ENCODE measurements around the gene CROCC2.

Gene CROCC2

DNA sequence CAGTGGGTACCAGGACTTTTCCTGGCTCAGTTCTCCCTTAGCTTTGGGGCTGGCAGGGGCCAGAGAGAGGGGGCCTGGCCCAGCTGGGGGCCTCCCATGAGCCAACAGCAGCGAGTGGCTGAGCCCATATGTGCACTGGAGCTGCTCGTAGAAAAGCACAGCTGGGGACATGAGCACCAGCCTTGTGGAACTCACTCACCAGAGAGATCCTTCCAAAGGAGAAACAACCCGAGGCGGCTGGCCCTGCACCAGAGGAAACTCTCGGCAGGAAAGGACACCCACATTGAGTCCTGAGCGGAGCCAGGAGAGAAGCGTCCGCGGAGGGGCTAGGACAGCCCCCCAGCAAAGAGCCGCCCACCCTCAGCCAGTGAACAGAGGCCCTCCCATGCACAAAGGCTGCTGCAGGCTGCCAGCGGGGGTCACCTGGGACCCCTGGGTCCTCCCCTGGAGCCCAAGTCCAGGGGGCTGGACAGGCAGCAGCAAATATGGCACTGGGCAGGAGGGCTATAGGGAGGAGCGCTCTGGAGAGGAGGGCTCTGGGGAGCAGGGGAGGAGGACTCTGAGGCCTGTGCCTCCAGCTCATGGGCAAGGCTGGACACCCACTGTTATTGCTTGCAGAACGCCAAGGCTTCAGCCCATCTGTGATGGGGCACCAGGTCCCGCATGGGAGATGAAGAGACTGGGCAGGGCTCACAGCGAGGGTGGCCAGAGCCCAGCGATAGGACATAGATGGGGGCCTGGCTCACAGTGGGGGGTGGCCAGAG is 50.2 kb downstream of the CROCC2 start:
- DNase-seq (ENCODE audit: low read depth) = no peak

- no peak for DNase-seq (ENCODE audit: low read depth)
Observed at GRCh38 chr2:240956935-240957655, 51.0 kb downstream of the CROCC2 start.

- DNase-seq (ENCODE audit: low read depth) = no peak
Observed at GRCh38 chr2:240957656-240958365, 51.7 kb downstream of the CROCC2 start.

DNA sequence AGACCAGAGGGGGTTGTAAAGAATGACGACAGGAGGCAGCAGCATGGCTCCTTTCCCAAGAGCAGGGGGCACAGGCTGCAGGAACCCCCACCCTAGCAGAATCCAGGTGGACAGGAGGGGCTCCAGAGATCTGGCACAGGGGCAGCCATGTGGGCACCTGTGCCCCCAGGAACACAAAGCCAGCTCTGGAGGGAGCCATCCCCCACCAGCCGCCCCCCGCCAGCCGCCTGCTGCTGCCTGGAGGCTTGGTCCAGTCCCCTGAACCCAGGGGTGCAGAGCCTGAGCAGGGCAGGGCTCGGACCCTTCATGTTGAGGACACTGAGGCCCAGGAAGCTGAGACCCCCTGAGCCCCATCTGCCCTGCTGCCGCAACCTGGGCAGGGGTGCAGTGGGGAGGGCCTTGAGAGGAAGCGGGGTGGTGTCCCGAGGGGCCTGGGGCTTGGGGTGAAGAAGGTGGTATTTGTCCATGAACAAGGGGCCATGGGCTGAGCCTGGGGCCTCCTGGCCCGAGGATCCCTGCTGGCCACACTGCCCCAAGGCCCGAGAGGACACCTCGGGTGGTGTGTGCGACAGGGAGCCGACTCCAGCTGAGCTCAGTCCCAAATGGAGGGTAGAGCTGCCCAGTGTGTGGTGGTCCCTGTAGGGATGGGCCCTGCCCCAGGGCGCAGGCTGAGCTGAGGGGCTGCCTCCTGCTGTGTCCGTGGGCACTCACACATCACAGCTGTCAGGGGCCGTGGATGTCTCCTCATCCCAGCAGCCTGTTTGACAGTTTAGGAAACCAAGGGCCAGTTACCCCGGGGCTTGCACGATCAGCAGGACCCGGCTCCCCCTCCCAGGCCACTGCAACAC is 52.5 kb downstream of the CROCC2 start:
- DNase-seq (ENCODE audit: low read depth) = no peak

DNA sequence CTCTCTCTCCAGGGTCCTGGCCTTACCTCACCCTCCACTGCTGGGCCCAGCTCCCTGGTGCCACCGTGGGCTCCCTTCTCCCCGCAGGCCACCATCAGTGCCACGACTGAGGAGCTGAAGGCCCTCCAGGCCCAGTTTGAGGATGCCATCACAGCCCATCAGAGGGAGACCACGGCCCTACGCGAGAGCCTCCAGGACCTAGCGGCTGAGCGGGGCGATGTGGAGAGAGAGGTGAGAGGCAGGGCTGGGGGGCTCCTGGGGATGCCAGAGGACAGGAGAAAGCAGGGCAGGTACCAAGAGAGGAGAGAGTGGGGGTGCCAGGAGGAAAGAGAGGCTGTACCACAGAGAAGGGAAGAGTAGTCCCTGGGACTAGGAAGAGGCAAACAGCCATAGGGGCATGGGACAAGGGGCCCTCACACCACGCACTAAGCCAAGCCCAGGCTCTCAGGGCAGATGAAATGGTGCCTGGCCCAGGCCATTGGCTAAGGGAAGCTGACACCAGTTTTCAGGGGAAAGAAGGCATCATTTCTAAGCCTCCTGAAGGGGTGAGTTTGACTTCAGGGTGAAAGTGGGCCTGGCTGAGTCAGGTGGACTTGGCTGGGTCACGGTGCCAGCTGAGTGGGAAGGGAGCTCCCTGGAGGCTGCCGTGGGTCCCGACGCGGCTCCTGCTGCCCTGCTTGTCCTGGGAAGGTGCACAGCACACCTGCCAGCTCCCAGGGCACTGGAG is 53.2 kb downstream of the CROCC2 start:
- no peak for DNase-seq (ENCODE audit: low read depth)

- no peak for DNase-seq (ENCODE audit: low read depth)
Observed at GRCh38 chr2:240959941-240960308, 53.8 kb downstream of the CROCC2 start.

GRCh38 chr2:240960309-240960970 is 54.3 kb downstream of the CROCC2 start:
- no peak for DNase-seq (ENCODE audit: low read depth)

- no peak for DNase-seq (ENCODE audit: low read depth)
Observed at GRCh38 chr2:240960971-240961876, 55.1 kb downstream of the CROCC2 start.

DNA sequence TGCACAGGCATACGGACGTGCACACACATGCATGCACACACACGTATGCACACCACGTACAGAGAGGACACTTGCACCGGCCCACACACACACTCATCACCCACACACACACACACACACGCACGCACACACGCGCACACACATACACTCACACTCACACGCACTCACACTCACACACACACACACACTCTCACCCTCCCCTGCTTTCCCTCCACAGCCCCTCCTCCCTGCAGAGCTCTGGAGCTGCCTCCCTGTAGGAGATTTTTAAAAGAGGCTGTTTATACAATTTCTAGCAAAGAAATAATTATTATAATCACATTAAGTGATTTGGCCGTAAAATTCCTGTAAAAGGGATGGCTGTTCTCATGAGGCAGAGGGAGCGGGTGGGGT is 55.8 kb downstream of the CROCC2 start:
- DNase-seq (ENCODE audit: low read depth) = no peak

- no peak for DNase-seq (ENCODE audit: low read depth)
Observed at GRCh38 chr2:240962300-240963064, 56.3 kb downstream of the CROCC2 start.

GRCh38 chr2:240963065-240963867 is 57.1 kb downstream of the CROCC2 start:
- DNase-seq (ENCODE audit: low read depth) = no peak

- no peak for DNase-seq (ENCODE audit: low read depth)
Observed at GRCh38 chr2:240963868-240964703, 58.0 kb downstream of the CROCC2 start.

DNA sequence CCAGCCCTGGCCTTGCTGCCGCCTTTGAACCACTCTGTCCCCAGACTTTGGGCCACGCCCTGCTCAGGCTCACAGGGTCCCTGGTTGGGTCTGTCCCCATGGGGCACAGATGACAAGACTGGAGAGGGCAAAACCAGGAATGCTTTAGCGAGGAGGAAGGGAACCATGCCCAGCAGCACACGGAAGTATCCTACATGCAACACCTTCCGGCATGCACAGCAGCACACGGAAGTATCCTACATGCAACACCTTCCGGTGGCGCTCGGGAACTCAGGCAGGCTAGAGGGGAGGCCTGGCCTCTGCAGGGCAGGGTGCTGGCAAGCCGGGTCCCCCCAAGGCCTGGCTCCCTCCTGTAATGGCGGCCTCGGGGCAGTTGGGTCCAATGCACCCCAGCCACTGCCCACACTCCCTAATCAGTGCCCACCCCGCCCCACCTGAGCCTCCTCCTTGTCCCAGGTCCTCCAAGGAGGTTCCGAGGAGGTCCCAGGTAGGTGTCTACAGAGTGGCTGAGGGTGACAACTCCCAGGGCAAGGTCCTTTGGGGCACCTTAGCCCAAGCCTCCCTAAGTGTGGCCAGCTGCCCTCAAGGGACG is 58.7 kb downstream of the CROCC2 start:
- no peak for DNase-seq (ENCODE audit: low read depth)

GRCh38 chr2:240965296-240965904 is 59.3 kb downstream of the CROCC2 start:
- DNase-seq (ENCODE audit: low read depth) = no peak

GRCh38 chr2:240965905-240966456 is 59.8 kb downstream of the CROCC2 start:
- DNase-seq (ENCODE audit: low read depth) = no peak

DNA sequence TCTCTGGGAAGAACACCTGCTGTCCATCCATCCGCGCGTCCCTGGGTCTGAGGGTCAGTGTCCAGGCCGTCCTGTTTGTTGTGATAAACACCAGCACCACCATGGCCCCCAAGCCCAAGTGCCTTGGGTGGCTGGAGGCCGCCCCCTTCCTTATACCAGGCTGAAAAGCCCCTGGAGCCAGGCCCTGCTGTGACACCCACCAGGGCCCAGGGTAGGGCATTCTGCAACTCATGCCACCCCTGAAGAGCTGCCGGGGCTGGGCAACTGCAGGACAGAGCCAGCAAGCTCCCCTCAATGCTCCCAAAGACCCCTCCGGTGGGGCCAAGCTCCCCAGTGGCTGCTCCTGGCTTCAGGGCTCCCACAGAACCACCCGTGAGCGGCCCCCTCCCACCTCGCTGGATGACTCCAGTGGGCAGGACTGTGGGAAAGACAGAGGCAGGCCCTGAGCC is 60.3 kb downstream of the CROCC2 start:
- DNase-seq (ENCODE audit: low read depth) = no peak

Measured in stimulated activated CD8-positive, alpha-beta memory T cell treated with anti-CD3 and anti-CD28 coated beads, Interleukin-15, amount 100 ng/mL, for 1 hour (primary cell).